HG02870 (cell line): ENCODE results near the gene MOB3A.

Source experiments
- ATAC-seq: cut with Tn5 transposase; IDR thresholded peaks from one replicate; pipeline ENCODE4 v1.9.1; 2021; ENCODE audit warnings: mild to moderate bottlenecking, moderate library complexity; ENCODE audit not compliant: unreplicated experiment

Gene MOB3A

DNA sequence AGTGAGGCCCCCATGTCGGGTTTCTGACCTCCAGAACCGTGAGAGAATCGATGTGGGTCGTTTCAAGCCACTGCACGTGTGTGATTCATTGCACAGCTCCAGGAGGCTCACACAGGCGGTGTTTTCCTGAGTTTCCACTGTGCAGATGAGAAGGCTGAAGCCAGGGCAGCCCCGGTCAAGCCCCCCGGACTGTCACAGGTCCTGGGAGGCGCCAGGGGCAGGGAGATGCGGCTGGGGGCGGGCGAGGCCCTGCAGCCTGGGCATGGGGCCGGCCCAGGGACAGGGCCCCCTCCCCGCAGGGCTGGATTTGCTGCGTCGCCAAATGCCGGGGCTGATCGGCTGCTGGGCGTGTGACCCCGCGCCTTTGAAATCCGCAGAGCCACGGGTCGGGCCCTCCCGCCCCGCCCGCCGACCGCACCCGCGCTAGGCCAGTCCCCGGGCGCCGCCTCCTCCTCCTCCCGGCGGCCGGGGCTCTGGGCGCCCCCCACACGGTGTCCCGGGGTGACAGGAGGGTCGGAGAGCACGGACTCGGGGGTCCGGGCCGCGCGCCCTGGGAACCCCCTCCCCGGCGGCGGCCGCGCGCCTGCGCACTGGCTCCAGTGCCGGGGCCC is 35.1 kb downstream of the MOB3A start:
- peak; percentile 27 for ATAC-seq

DNA sequence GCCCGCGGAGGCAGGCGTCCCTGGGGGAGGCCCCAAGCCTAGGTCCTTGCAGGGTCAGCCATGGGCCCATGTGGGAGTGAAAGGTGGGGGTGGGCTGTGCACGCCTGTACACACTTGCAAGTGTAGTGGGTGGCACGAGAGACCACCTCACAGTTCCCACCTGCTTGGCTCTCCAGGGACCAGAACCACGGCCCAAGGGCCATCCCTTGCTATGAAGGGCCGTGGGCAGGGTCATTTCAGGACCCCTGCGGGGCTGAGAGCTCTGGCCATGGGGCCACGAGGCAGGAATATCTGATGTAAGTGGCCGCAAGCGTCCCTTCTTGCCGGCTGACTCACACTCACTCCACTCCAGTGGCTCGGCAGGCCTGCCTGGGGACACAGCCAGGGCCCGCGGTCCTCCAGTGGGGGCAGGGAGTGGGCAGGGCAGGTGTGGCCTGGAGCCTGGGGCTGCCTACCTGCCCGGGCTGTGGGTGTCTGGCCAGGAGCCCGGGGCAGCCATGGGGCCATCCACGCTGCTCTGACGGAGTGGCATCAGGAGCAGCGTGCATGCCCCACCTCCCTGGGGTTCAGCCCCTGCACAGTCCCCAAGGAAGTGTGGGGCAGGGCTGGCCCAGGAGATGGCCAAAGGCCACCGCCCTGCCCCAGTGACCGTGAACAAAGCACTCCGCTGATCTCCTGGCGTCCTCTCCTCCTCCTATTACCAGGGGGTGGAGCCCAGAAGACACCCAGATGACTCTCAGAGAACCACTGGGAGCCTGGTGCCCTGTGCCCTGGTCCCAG is 36.5 kb downstream of the MOB3A start:
- no peak for ATAC-seq

DNA sequence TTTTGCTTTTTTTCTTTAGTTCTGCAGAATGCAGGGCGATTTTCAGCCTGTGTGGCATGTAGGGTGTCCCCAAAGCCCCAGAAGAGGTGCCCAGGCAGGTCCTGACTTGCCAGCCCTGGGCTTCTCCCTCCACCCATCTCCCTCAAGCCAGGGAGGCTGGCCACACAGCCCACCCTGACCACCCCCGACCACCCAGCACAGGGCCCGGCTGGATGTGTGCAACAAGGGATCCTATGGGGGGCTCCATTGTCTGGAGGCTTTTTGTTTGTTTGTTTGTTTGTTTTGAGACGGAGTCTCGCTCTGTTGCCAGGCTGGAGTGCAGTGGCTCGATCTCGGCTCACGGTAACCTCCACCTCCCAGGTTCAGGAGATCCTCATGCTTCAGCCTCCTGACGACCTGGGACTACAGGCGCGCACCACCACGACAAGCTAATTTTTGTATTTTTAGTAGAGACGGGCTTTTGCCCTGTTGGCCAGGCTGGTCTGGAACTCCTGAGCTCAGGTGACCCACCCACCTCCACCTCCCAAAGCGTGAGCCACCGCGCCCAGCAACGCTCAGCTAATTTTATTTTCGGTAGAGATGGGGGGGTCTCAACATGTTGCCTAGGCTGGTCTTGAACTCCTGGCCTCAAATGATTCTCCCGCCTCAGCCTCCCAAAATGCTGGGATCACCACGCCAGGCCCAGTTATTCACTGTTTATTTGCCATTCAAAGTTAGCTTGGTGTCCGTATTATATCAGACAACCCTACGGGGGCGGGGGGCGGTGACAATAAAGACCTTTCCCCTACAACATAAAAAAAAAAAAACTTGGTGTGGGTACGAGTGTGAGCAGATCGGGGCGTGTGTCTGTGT is 37.3 kb downstream of the MOB3A start:
- ATAC-seq = no peak

DNA sequence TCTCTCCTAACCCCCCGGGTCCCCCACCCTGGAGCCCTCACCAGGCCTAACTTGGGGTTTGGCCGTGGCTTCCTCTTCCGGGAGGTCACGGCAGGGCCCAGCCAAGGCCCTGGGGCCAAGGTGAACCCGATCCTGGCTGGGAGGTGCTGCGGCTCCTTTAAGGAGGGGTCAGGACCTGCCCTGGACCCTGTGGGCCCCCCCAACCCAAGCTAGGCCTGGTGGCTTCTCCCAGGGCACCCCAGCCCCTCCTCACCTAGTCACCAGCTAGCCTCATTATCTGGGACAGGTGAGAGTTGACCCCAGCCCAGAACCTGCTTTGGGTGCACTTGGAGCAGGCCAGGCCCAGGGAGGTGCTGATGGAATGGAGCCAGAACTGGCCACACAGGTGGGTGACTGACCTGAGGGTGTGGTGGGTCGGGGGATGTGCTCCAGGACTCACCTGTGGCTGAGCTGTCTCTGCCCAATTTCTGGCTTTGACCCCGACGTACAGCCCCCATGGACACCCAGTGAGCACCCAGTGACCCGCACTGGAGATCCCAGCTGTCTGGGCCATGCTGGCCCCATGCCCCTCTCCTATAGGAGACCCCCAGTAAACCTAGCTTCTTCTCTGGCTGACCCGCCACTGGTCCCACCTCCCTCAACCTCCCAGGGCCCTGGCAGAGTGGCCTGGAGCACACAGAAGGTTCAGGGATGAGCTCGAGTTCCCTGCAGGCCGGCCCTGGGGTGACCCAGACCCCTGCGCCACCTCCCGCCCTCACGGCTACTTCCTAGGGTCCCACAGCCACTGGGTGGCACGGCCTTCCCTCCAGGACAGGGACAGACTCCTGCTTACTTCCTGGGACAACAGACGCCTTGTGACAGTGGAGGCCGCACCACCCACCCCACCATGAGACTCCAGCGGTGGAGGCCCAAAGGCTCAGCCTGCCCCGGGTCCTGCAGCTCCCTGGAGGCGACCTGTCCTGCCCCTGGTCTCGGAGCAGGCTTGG is 38.3 kb downstream of the MOB3A start:
- no peak for ATAC-seq

DNA sequence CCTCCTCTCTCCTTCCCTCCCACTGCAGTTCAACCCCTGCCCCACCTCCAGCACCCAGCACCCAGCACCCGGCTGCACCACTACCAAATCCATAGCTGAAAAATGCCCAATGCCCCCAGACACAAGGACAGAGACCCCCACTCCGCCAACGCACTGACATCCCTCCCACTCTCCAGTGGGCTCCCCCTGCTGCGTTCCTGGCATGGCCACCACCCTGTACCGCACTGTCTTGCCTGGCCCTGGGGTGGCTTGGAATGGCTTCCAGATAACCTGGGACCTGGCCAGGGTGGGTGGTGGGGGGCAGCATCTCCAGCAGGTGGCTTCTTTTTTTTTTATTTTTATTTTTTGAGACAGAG is 39.3 kb downstream of the MOB3A start:
- no peak for ATAC-seq

DNA sequence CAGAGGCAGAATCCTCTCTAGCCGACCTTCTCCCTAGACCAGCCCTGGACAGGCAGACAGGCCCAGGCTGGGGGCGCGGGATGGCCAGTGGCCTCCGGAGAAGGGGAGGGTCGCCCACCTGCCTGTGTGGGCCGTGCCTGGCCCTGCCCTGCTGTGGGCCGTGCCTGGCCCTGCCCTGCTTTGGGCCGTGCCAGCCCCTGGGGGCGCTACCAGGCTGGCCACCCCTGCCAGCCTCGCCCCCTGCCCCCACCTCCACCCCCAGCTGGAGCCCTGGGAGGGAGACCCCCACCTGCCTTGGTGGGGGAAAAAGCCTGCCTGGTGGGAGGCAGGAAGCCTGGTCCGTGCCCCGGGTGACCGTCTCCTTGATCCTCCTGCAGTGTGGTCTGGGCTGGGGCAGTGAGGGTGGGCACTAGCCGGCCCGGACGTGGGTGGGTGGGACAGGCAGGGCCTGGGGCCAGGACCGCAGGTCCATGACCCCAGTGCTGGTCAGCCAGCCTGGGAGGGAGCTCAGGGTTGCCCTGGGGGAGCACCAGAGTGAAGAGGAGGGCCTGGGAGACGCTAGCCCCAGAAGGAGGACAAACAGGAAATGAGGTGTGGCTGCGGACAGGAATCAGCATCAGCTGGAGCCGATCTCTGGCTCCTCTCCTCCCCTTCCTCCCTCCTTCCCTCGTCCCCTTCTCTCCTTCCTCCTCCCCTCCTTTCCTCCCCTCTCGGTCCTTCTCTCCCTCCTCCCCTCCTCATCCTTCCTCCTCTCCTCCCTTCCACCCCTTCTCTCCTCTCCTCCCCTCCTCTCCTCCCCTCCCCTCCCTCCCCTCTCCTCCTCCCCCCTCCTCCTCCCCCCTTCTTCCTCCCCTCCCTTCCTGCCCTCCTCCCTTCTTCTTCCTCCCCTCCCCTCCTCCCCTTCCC is 39.9 kb downstream of the MOB3A start:
- no peak for ATAC-seq

DNA sequence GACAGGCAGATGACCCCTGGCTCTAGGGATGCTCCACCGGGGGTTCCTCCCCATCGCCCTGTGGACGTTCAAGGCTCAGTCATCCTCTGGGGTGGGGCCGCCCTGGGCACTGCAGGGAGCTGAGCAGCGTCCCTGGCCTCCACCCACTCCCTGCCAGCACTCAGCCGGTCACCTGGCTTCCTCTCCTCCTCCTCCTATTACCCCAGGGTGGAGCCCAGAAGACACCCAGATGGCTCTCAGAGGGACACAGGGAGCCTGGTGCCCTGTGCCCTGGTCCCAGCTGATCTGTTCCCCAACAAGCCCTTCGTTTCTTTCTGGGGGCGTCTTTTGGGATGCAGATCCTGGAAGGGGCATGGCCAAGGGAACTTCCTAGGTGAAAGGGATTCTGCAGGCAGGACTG is 41.4 kb downstream of the MOB3A start:
- ATAC-seq = no peak

DNA sequence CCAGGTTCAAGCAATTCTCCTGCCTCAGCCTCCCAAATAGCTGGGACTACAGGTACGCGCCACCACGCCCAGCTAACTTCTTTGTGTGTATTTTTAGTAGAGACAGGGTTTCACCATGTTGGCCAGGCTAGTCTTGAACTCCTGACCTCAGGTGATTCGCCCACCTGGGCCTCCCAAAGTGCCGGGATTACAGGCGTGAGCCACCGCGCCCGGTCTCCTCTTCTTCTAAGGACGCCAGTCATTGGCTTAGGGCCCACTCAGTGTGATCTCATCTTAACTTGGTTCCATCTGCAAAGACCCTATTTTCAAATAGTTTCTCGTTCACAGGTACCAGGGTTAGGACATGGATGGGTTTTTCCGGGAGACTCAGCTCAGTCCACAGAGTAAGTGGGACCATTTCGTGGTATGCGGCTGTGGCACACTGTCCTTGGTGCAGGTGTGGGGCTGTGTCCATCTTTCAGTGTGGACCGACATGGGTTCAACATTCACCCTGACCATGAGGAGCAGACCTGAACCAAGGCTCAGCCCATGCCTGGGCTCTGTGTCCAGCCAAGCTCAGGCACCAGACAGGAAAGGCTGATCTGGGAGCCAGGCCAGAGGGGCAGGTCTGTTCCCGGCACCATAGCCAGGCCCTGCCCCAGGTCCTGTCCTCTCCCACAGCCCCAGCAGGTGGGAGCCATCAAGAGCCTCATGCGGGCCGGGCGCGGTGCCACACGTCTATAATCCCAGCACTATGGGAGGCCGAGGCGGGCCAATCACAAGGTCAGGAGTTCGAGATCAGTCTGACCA is 42.3 kb downstream of the MOB3A start:
- no peak for ATAC-seq

DNA sequence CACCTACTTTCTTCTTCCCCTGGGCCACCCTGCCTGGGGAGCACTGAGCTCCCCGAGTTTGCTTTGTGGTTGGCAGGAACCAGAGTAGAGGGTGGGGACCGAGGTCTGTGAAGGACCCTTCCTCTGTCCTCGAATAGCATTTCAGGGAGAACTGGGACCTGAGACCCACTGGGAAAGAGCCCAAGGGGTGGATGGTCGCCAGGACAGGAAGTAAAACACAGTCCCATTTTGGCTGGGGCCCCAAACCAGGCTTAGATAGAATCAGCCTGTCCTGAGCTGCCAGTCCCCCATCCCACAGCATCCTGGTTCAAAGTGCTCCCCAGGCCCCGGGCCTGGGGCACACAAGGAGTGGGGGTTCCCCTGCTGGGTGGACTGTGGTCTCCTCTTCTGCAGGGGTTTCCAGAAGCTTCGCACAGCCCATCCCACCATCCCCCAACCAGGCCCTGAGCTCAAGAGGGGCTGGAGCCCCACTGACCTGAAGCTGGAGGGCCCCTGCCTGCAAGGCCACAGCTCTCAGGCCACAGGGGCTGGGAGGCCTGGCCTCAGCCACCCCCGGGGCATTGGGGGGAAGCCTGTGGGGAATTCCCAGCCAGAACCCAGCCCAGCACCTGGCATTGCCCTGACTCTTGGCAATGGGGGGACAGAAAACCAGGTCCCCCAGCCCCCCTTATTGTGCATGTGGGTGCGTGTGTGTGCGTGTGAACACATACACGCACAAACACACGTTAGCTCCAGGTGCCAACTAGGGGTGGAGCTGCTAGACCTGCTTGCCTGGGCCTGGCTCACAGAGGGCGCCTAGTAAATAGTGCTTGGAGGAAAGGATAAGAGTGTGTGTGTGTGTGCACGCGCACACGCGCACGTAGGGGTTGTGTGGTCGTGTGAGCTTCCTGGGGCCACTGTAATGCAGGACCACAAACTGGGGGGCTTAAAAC is 44.1 kb downstream of the MOB3A start:
- no peak for ATAC-seq

DNA sequence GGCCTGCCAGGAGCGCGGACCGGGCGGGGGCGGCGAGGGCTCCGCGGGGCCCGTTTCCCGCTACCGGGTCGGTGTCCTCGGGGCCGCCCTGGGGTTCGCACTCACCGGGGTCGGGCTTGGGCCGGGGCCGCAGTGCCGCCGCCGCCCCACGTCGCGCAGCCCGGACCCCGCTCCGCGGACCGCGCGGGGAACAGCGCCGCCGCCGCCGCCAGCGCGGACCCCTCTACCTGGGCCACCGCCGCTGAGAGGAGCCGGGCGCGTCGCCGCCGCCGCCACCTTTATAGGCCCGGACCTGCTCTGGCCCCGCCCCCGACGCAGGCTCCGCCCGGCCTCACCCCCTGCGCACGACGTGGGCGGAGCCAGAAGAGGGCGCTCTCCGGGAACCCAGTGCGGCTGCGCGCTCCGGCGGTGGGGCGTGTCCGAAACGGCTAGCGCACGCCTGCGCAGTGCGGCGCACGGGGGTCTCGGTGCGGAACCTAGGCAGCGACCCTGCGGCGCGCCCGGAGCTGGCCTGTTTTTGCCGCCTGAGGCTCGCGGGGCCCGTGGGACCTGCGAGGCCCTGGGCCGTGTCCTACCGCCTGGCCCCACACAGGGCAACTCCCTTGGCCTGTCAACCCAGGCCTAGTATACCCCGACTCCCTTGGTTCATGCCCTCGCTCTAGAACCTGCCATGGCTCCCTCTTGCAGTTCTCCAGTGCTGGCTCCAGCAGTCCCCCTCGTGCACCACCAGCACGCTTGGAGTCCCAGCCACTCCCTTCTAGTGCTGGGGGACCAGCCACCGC is 44.9 kb downstream of the MOB3A start, which contains the start of gene MKNK2:
Gene MKNK2 (minus strand): TSS at position 254 of the 782 bp plus-strand sequence. CDS start 393 bp downstream, outside the sequence.
- ATAC-seq = peak; percentile 54

DNA sequence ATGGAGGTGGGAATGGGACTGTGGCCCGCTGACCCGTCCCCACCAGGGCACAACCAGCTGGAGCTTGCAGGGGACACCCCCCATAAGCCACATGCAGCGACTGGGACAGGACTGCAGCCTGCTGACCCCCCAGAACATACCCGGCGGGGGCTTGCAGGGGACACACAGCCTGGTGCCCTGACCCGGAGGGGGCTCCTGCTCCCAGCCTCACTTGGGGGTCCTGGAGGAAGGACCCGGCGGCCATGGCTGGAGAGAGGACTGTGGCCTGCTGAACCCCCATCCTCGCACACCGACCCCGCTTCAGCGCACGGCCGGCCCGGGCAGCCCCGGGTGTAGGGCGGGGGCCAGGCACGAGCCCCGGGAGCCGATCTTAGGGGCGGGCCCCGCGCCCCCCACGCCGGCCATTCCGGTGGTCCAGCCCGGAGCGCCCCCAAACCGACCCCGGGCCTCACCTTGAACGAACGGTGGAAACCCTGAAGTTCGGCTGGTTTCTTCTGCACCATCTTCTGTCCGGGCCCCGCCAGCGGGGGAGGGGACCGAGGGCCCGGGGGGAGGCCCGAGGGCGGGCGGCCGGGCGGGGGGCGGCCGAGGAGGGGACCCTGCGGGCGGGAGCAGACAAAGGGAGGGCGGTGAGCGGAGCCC is 45.7 kb downstream of the MOB3A start:
- peak; percentile 6 for ATAC-seq

DNA sequence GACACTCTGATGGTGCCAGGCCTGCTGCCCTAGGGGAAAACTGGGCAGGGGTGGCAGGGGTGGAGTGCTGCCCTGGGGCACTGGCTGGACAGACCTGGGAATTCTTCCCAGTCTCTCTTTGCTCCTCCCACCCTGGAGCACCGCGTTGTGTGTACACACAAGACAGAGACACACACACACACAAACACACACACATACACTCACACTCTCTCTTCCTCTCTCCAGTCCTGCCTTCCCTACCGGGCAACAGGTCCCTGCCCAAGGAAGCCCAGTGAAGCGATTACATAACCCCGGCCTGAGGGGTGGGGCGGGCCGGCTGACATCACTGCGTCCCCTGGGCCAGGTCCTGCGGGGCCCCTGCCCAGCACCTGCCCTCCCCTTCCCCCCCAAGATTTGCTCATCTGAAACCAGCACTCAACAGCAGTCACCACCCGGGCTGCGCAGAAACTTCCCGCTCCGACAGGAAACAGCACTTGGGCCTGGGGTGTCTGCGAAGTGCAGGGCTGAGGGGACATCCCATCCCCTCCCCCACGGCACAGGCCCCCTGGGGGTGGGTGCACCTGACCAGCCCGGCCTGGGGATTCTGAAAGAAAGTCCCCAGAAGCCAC is 46.3 kb downstream of the MOB3A start:
- peak; percentile 4 for ATAC-seq

DNA sequence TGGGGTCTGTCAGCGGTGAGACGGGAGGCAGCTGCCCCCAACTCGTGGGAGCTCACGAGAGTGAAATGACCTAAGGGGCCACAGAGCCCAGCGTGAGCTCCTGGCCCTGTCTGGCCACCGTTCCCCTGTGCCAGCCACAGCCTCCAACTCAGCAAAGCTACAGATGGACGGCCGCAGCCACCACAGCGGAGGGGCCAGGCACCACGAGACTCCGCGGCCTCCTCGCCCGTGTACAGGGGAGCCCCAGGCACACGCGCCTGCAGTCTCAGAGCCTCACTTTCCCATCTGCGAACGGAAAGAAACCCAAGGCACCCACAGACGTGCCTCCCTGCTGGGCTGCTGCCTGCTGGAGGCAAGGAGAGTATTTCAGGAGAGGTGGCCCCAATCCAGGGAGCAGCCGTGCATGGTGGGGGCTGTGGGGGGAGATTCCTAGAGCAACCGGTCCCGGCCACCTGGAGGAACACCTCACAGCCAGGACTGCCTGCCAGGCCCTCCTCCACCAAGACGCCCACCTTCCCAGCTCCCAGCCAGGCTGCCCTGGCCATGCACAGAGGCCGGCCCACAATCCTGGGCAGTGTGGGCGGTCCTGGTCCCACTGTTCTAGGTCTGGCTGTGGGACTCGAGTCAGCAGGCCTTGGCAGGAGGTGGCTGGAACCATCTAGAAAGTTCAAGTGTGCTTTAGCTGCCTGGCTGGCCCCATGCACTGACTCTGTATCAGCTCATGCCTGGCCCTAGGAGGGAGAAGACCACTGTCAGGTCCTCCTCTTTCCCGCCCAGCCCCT is 47.0 kb downstream of the MOB3A start:
- no peak for ATAC-seq

DNA sequence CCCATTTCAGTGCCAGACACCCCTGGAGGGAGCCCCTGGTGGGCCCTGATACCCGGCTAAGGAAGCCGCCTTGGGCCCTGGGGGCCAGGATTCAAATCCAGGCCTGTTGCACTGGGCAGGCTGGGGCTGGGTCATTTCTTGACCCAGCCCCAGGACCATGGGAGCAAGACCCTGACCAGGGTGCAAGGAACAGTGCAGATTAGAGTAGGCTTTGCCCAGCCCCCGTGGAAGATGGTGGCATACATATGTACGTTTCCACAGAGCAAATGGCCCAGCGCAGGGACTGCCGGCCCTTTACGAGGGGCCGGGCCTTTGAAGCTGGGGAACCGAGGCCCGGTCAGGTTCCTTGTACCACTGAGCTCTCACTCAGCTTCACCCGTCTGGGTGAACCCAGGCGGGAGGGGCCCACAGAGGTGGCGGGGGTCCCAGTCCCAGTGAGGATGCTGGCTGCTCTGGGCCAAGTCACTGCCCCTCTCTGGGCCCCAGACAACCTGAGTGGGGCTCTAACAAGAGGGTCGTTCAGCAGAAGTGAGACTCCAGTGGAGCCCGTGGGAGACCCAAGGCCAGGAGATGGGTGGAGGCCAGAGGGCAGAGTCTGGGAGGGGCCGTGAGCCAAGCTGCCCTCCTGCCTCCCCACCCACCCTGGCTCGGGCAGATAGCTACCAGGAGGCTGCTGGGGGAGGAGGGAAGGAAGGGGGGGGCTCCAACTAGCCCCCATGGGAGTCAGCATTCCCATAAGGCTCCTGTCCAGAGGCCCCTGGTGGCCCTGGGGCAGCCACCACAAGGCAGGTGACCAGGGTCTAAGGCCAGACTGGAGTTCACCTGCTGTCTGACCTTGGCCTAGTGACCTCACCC is 47.8 kb downstream of the MOB3A start:
- no peak for ATAC-seq
